GM18502 (cell line): ENCODE results near the gene PSME2.
A peak's percentile ranks its signal among the peaks of the same experiment; 100 is the strongest.
"Not testable (repeated sequence)": the region's sequence is repeated elsewhere in the genome, so short reads cannot be mapped to it uniquely, and the experiment has no call there.

Experiments used
- ATAC-seq: cut with Tn5 transposase; IDR thresholded peaks from one replicate; pipeline ENCODE4 v1.9.1; 2021; ENCODE audit warnings: mild to moderate bottlenecking; ENCODE audit not compliant: unreplicated experiment, poor library complexity

The PSME2 gene

DNA sequence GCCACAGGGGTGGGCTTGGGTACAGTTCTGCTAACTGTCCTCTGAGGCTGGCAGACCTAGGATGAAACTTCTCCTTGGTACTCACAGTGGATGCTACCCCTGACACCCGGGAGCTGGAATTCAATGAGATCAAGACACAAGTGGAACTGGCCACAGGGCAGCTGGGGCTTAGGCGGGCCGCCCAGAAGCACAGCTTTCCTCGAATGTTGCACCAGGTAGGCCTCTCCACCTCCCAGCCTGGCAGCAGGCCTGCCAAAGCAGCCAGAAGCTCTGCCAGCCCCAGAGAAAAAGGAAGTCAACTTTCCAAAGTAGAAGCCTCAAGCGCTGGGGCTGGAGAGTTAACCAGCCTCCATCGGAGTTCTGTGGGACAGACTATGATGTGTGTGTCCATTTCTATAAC, 29.2 kb downstream of the PSME2 start:
- no peak for ATAC-seq

DNA sequence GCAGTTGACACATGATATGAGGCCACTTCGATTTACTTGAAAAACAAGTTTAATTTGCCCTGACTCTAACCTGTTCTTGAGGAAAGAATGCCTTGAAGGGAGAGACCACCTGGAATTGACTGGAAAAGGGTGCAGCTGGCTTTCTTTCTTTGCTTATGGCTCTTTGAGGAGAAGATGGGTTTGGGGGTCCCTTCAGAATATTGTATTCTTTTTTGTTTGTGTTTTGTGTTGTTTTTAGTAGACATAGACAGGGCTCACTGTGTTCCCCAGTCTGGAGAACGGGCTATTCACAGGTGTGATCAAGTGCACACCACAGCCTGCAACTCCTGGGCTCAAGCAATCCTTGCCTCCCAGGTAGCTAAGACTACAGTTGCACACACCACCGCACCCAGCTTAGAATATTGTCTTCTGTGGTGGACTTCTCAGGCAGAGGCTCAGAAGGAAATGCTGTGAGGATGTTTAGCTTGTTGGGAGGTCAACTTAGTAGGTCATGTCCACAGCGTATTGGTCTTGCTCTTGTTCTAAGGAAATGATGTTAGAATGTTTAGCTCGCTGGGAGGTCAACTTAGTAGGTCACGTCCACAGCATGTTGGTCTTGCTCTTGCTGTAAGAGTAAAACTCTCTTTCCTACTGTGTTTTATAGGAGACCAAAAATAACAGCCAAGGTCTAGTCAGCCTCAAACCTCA, 30.1 kb downstream of the PSME2 start:
- ATAC-seq = no peak

DNA sequence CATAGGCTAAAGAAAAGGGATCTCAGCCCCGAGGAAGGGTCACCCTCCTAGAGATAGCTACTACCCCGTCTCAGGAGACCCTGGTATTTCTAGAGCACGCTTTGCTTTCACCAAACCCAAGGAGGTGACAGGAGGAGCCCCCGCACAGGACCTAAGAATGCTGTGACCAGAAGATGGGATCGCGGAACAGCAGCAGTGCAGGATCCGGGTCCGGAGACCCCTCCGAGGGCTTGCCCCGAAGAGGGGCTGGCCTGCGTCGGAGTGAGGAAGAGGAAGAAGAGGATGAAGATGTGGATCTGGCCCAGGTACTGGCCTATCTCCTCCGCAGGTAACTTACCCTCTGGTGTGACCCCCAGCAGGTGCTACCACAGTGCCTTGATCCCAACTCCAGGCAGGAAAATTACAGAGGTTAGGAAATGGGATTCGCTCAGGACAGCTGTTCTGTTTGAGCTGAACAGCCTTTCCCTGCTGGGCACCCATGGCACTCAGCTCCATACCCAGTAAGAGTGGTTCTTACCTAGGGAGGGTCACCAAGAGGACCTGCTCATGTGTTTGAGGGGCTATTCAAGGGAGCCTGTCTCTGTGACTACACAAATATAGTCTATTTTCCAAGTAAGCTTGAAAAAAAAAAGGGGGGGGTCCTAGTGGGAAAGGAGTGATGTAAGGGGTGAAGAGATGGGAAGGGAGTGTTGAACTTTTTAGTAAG, 30.8 kb downstream of the PSME2 start:
- no peak for ATAC-seq

DNA sequence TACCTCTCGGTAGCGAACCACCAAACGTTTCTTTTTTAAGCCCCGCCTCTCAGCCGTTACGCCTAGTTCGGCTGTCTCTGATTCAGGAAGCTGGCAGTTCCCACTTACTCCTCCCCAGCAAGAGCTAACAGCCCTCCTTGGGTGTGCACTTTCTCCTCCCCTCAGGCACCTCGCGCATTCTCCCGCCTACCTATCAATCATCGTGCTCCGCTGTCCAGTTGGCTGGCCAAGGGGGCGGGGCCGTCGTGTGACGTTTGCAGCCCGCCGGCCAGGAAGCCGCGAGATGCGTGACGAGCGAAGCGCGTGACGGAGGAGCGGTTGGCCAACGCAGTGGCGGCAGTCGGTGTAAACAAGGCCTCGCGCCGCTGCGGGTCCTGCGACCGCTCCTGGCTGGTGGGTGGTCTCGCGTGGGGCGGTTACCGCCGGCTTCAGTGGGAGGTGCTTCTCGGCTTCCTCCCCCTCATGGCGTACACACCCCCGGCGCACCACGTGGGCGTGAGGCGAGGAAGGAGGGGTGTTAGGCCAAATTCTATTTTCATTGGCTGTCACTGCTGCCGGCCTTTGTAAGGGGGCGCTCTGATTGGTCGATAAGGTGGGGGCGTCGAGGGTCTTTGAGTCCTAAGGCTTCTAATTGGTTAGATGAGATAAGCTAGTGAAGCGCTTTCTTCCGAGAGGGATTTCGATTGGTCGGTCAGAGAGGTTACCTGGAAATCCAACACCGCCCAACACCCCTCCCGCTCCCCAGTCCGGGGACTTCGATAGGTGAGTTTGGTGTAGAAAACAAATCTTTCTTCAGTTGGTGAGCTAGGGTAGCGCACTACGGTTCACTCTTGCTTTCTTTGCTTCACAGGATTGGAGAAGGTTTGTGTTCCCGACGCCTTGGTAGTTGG, 31.6 kb downstream of the PSME2 start, which contains the start of the genes DCAF11 and NRL:
Gene DCAF11 (plus strand): TSS at position 246 of the 890 bp plus-strand sequence. CDS start 818 bp downstream, outside the sequence.
Gene NRL (minus strand): TSS at position 418 of the 890 bp plus-strand sequence. CDS start 32,101 bp downstream, outside the sequence.
- ATAC-seq = peak; percentile 90

DNA sequence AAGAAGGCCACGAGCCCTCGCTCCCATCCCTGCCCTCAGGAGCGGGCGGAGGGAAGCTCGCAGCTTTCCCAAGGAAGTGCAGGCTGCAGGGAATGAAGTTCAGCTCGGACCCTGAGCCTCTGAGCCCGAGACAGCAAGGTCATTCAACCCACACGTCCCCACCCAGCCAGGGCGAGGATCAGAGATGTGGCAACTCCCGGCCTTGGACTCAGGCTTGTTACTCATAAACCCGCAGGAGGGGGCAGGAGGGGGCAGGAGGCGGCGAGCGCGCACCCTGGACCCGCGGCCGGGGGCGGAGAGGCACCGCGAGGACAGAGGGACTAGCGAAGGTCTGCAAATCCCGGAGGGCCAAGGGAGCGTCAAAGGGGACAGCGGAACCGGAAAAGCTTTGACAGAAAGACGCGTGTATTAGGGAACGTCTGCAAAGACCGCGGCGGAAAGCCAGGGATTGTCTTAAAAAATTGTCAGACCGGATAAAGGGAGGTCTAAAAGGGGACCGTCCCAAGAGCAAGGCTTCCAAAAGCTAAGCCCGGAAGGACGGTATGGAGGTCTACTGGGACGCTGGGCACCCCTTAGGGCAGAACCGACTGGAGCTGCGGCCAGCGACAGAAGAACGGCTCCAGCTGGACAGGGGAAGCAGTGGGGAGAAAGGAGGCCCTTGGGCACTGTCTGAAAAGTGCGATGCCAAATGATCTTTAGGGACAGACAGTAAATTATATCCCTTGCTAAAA, 32.4 kb downstream of the PSME2 start:
- ATAC-seq = peak; percentile 28

DNA sequence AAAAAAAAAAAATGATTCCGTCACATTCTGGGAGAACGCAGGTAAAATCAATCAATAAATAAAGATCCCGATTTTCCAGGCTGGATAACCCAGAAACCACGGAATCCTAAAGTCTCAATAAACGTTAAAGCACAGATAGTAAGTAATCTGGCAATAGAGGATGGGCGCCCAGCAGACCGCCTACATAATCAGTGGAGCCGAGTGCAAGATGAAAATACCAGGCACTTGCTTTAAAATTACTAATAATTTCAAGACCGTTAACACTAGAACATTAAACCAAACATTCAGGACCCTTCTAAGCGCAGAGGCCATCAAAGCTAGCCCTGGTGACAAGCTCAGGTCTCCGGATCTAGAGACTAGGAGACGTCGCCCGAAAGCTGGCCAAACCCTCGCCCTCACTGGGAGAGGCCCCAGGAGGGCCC, 33.0 kb downstream of the PSME2 start:
- no peak for ATAC-seq

DNA sequence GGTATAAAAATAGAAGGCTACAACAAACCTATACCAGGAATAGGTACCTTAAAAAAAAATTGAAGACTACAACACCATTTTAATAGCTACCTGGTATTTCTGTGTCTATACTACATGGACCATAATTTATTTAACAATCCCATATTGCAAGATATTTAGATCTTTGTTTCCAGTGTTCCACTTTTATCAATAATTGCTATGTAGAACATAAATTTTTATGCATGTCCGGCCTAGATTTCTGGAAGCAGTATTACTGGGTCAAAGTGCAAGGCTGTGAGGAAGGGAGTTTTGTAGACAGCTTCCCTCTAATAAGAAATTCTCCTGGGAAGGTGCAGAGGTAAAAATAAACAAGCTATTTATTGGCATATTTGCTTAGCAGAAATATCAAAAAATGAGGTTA, 35.9 kb downstream of the PSME2 start:
- no peak for ATAC-seq

DNA sequence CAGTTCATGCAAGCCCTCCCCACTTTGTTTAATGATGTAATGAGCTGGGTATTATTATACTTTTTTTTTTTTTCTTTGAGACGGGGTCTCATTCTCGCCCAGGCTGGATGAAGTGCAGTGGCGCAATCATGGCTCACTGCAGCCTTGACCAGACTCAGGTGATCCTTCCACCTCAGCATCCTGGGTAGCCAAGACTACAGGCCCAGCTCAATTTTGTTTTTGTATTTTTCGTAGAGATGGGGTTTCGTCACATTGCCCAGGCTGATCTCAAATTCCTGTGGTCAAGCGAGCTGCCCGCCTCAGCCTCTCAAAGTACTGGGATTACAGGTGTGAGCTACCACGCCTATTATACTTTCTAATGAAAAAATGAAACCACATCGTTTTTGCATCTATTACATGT, 36.4 kb downstream of the PSME2 start:
- ATAC-seq = no peak

DNA sequence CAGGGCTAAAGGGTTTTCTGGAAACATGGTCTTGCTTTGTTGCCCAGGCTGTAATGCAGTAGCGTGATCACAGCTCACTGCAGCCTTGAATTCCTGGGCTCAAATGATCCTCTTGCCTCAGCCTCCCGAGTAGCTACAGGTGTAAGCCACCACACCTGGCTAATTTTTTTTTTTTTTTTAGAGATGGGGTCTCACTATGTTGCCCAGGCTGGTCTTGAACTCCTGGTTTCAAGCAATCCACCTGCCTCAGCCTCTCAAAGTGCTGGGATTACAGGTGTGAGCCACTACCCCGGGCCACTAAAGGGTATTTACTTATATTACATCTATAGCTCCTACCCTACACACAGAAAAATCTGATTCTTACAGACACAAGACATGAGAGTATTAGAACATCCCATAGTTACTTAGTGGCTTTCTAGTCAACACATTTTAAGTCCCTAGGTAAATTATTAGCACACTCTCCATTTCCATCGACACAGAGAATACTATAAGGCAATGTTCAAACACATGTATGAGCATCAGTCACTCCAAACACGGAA, 38.0 kb downstream of the PSME2 start:
- no peak for ATAC-seq

DNA sequence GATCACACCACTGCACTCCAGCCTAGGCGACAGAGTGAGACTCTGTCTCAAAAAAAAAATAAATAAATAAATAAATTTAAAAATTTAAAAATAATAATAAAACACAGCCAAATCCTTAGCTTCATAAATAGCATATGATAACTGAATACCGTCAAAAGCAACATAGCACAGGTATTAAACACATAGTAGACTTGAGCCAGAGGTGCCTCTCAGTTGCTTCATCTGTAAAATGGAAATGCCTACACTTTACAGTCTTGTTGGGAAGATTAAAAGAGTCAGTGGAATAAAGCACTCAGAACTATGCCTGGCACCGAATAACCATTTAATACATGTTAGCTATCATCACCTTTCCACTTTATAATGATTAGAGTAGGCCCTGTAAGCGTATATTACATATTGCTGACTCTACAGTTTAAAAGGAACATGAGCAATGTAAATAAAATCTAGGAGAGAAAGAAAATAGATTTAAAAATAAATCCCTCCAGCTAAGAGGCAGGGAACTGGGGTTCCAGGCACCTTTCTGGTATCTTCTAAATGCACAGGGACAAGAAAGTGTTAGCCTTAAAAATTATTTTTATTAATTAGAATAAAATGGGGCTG, 39.6 kb downstream of the PSME2 start:
- ATAC-seq = no peak

DNA sequence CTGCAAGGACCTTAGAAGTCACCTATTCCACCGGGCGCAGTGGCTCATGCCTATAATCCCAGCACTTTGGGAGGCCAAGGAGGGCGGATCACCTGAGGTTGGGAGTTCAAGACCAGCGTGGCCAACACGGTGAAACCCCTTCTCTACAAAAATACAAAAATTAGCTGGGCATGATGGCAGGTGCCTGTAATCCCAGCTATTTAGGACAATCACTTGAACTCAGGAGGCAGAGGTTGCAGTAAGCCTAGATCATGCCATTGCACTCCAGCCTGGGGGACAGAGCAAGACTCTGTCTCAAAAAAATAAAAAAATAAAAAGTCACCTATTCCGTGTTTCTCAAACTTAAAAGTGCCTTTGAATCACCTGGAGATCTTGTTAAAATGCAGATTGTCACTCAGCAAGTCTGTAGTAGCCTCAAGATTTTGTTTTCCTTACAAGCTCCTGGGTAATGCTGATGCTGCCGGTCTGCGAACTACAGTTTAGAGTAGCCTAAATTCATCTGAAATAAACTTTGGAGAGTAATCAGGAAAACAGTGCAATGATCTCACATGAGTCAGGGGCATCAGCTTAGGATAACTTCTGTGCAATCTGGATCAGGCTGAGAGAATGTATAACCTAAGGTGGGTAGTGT, 40.7 kb downstream of the PSME2 start:
- not testable (repeated sequence) for ATAC-seq

DNA sequence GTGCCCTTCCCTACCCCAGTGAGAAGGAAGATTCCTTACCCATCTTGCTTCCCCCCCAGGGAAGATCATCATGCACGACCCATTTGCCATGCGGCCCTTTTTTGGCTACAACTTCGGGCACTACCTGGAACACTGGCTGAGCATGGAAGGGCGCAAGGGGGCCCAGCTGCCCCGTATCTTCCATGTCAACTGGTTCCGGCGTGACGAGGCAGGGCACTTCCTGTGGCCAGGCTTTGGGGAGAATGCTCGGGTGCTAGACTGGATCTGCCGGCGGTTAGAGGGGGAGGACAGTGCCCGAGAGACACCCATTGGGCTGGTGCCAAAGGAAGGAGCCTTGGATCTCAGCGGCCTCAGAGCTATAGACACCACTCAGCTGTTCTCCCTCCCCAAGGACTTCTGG, 43.0 kb downstream of the PSME2 start:
- ATAC-seq = no peak

DNA sequence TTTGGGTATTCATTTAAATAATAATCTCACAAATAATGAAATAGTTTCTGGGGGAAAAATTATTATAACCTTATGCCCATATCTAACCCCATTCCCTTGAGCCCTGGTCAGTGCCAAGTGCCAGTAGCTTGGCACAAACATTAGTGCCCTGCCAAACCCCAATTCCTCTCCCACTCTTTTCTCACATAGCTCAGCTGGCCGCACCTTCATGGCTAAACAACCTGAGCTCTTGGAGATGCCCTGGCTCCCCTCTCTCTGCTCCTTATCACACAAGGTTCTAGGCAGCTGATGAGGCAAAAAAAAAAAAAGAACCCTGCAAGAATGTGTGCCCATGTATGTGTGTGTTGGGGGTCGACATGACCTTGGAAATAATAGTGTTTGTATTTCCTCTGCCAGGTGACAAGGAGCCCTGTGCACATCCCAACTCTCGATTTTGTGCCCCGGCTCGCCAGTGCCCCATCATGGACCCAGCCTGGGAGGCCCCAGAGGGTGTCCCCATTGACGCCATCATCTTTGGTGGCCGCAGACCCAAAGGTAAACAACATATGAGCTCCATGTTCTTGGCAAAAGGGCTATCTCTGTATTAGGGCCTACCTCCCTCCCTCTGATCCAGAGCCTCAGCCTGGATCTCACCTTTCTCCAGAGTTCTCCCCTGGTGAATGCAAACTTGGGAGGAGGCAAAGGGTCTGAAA, 43.9 kb downstream of the PSME2 start:
- no peak for ATAC-seq

DNA sequence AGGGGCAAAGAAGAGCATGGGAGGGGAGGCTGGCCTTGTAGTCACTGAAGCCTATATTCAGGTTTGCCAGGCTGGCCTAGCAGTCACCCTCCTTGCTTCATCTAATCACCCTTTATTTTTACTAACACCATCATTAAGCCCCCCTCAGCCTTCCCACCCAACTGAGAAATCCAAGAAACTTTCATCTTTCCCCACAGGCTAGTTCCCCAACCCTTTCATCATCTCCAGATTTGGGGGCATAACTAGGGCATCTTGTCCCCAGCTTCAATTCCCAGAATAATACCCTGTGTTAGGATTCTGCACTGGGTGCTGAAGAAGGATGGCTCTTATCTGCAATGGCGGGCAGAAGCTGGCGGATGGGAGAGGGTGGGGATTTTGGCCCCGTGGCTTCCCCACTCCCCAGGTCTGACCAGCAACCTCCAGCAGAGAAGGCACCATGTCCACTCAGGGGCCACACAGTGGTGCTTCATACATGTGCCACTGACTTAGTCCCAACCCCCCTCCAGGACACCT, 45.4 kb downstream of the PSME2 start:
- no peak for ATAC-seq

DNA sequence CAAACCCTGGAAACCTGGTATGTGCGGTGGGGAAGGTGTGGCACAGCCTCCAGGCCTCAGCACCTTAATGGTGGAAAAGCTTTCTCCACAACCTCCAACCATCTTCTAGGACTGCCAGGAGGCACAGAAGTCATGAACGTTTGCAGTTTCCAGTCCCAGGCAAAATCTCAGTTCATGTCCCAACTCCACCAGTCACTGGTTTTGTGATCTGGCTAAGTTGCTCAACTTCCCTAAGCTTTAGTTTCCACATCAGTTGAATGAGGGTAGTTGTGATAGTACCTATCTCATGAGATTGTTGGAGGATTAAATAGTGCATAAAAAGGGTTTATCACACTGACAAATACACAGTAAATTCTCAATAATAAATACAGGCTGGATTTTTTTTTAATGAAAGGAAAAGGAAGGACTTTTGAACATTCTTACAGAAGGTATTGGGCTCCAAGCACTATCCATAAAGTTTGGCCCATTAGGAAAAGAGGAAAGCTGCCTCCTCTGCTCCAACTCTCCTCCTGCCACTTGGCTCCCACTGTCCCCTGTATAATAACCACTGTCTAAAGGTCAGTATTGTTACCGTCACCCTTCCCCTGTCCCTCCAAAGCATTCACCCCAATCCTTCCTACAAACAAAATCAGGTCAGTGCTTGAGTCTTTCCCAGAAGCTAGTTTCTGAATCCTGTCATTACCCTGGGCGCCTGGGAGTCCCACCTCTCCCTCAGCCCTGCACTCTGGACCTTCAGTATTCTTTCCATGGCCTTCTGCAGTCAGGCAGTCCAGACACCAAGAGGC, 46.0 kb downstream of the PSME2 start:
- ATAC-seq = no peak

DNA sequence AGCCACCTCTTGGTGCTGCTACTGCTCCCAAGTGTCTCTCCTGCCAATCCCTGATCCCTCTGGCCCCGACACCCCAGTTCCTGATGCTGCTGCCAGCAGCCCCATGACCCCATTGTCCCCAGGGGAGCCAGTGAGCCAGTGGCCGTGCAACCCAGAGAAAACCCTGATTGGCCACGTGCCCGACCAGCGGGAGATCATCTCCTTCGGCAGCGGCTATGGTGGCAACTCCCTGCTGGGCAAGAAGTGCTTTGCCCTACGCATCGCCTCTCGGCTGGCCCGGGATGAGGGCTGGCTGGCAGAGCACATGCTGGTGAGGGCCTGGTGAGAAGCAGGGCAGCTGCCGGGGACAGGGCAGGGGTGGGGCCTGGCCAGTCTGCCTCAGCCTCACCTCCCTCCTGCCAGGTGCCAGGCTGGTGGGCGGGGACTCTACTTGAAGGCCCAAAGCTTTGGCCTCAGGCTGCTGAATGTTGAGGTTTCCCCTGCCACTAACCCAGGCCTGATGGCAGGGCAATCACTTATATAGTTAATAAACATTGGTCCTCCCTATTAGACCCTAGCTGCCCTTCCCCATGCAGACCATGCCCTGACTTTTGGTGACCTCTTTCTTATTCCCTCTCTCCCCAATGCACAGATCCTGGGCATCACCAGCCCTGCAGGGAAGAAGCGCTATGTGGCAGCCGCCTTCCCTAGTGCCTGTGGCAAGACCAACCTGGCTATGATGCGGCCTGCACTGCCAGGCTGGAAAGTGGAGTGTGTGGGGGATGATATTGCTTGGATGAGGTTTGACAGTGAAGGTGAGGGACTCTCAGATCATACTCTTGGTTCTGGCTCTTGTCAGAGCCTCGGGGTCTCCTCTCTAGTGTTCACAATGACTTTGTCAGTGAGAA, 47.2 kb downstream of the PSME2 start:
- ATAC-seq = no peak
